ENCODE data around the gene ITGA3. TPM values are rescaled to one million over a fixed set of nuclear protein-coding genes. Genes with fewer than 3 reads are reported as not detected.

ITGA3 gene
- total and polyA plus RNA-seq, 2 experiments from 2014 or later = 28.5 to 32.8 TPM

GRCh38 chr17:50112694-50113093 is 56.8 kb downstream of the ITGA3 start:
- H3K4me1 ChIP-seq (ENCODE audit: insufficient read depth) = peaks cover 11% of the 10 kb centered on the region
- no peak overlapping the region for H3K4me2 ChIP-seq
- no peaks in the 10 kb centered on the region for H3K27me3 ChIP-seq
- no peak overlapping the region for H3K27ac ChIP-seq
- no peaks in the 10 kb centered on the region for H4K20me1 ChIP-seq (ENCODE audit: insufficient read depth, poor library complexity, severe bottlenecking)
- H3K36me3 ChIP-seq (replicated peaks; ENCODE audit: insufficient read depth, low read depth) = no peaks in the 10 kb centered on the region
- 89% methylated on average over 17 of the region's 17 CpGs for WGBS (ENCODE audit: low lambda C conversion rate, missing lambda C conversion rate)
- no peaks in the 10 kb centered on the region for H3K79me2 ChIP-seq
- H3K4me3 ChIP-seq = no peak overlapping the region
- no peaks in the 10 kb centered on the region for H3K9me3 ChIP-seq (ENCODE audit: low read depth)
- no peak for TF ChIP-seq EZH2phosphoT487 (IDR thresholded peaks at IDR 0.05; ENCODE audit: low read depth, severe bottlenecking, unreplicated experiment)
- TF ChIP-seq EZH2 (IDR thresholded peaks at IDR 0.05; ENCODE audit: borderline replicate concordance) = no peak
- no peak for TF ChIP-seq CTCF (IDR thresholded peaks at IDR 0.05; ENCODE audit: poor library complexity)
- DNase-seq (ENCODE audit: low spot score) = no peak
- no peak overlapping the region for H2AFZ ChIP-seq
- no peaks in the 10 kb centered on the region for H3K9me2 ChIP-seq (replicated peaks; ENCODE audit: insufficient read depth)

GRCh38 chr17:50113624-50114320 is 57.9 kb downstream of the ITGA3 start:
- no peak for DNase-seq (ENCODE audit: low spot score)
- Histone ChIP-seq H3K4me2 (no peak overlapping the region), H3K79me2 (no peaks in the 10 kb centered on the region), H3K36me3 (replicated peaks; ENCODE audit: insufficient read depth, low read depth) (no peaks in the 10 kb centered on the region), H3K27me3 (no peaks in the 10 kb centered on the region), H3K9me2 (replicated peaks; ENCODE audit: insufficient read depth) (no peaks in the 10 kb centered on the region), H2AFZ (no peak overlapping the region), H3K4me3 (no peak overlapping the region), H3K4me1 (ENCODE audit: insufficient read depth) (peaks cover 11% of the 10 kb centered on the region), H4K20me1 (ENCODE audit: insufficient read depth, poor library complexity, severe bottlenecking) (no peaks in the 10 kb centered on the region), H3K27ac (no peak overlapping the region), H3K9me3 (ENCODE audit: low read depth) (no peaks in the 10 kb centered on the region)
- TF ChIP-seq EZH2phosphoT487 (IDR thresholded peaks at IDR 0.05; ENCODE audit: low read depth, severe bottlenecking, unreplicated experiment) = no peak
- TF ChIP-seq EZH2 (IDR thresholded peaks at IDR 0.05; ENCODE audit: borderline replicate concordance) = no peak
- no peak for TF ChIP-seq CTCF (IDR thresholded peaks at IDR 0.05; ENCODE audit: poor library complexity)
- 95% methylated on average over 7 of the region's 7 CpGs for WGBS (ENCODE audit: low lambda C conversion rate, missing lambda C conversion rate)

DNA sequence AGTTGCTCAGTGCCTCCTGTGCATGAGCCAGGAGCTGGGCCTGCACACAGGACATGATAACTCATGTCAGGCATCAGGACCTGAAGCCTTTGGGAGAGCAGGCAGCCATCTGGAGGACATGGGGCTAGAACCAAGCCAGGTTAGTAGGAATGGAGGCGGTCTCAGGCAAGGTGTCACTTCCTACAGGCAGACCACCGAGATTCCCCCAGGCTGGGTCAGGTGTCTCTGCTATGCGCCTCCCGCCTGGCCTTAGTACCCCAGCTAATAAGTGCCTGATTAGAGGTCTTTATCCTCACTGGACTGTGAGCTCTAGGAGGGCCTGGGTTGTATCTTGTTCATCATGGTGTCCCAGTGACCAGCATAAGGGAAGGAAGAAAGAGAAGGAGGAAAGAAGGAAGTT is 58.5 kb downstream of the ITGA3 start:
- Histone ChIP-seq H3K79me2 (no peaks in the 10 kb centered on the region), H3K27me3 (no peaks in the 10 kb centered on the region), H4K20me1 (ENCODE audit: insufficient read depth, poor library complexity, severe bottlenecking) (no peaks in the 10 kb centered on the region), H3K9me2 (replicated peaks; ENCODE audit: insufficient read depth) (no peaks in the 10 kb centered on the region), H3K4me2 (no peak overlapping the region), H3K9me3 (ENCODE audit: low read depth) (no peaks in the 10 kb centered on the region), H3K27ac (no peak overlapping the region), H3K4me1 (ENCODE audit: insufficient read depth) (peaks cover 11% of the 10 kb centered on the region), H2AFZ (no peak overlapping the region), H3K36me3 (replicated peaks; ENCODE audit: insufficient read depth, low read depth) (no peaks in the 10 kb centered on the region), H3K4me3 (no peak overlapping the region)
- TF ChIP-seq EZH2 (IDR thresholded peaks at IDR 0.05; ENCODE audit: borderline replicate concordance) = no peak
- no peak for TF ChIP-seq CTCF (IDR thresholded peaks at IDR 0.05; ENCODE audit: poor library complexity)
- no peak for TF ChIP-seq EZH2phosphoT487 (IDR thresholded peaks at IDR 0.05; ENCODE audit: low read depth, severe bottlenecking, unreplicated experiment)
- WGBS (ENCODE audit: low lambda C conversion rate, missing lambda C conversion rate) = 91% methylated on average over 4 of the region's 4 CpGs
- DNase-seq (ENCODE audit: low spot score) = no peak

All from hepatocyte (in vitro differentiated cells).